ENCODE data around the gene ZNF135.

GRCh38 chr19:58010507-58010906 is 48.6 kb upstream of the ZNF135 start:
- TF ChIP-seq CTCF (IDR thresholded peaks at IDR 0.05; ENCODE audit: extremely low read depth in 1 of 2, insufficient read depth in 1 of 2, low read depth in 1 of 2, low read length in 2 of 2): no peak
- no peak for TF ChIP-seq POLR2A (IDR thresholded peaks at IDR 0.05; ENCODE audit: low read depth, low read length)
- TF ChIP-seq JUN (IDR thresholded peaks at IDR 0.05; ENCODE audit: borderline replicate concordance, insufficient read depth, insufficient read length, low read depth): no peak
- TF ChIP-seq MAX (IDR thresholded peaks at IDR 0.05; ENCODE audit: insufficient read depth, insufficient read length): no peak
- TF ChIP-seq EZH2 (IDR thresholded peaks at IDR 0.05; ENCODE audit: borderline replicate concordance, low read depth, low read length, severe bottlenecking): no peak
- TF ChIP-seq POLR2AphosphoS5 (IDR thresholded peaks at IDR 0.05; ENCODE audit: insufficient read depth, low read depth, low read length): no peak
- no peak for TF ChIP-seq FOS (IDR thresholded peaks at IDR 0.05; ENCODE audit: borderline replicate concordance, insufficient read depth, low read length)
- no peak for TF ChIP-seq GATA2 (IDR thresholded peaks at IDR 0.05; ENCODE audit: insufficient read depth, insufficient read length, low read depth, low read length)
- no peak for TF ChIP-seq MYC (IDR thresholded peaks at IDR 0.05; ENCODE audit: low read depth, low read length)
